ENCODE data around the gene PDCD2L. TPM values are rescaled to one million over a fixed set of nuclear protein-coding genes. Genes with fewer than 3 reads are reported as not detected.

The PDCD2L gene
- total and polyA plus RNA-seq, 2 of the 8 experiments (the other 6 are each of a cell fraction or from before 2014, with no cell fraction given) = 51.5 to 78.1 TPM

- TF ChIP-seq, protein P1, sequence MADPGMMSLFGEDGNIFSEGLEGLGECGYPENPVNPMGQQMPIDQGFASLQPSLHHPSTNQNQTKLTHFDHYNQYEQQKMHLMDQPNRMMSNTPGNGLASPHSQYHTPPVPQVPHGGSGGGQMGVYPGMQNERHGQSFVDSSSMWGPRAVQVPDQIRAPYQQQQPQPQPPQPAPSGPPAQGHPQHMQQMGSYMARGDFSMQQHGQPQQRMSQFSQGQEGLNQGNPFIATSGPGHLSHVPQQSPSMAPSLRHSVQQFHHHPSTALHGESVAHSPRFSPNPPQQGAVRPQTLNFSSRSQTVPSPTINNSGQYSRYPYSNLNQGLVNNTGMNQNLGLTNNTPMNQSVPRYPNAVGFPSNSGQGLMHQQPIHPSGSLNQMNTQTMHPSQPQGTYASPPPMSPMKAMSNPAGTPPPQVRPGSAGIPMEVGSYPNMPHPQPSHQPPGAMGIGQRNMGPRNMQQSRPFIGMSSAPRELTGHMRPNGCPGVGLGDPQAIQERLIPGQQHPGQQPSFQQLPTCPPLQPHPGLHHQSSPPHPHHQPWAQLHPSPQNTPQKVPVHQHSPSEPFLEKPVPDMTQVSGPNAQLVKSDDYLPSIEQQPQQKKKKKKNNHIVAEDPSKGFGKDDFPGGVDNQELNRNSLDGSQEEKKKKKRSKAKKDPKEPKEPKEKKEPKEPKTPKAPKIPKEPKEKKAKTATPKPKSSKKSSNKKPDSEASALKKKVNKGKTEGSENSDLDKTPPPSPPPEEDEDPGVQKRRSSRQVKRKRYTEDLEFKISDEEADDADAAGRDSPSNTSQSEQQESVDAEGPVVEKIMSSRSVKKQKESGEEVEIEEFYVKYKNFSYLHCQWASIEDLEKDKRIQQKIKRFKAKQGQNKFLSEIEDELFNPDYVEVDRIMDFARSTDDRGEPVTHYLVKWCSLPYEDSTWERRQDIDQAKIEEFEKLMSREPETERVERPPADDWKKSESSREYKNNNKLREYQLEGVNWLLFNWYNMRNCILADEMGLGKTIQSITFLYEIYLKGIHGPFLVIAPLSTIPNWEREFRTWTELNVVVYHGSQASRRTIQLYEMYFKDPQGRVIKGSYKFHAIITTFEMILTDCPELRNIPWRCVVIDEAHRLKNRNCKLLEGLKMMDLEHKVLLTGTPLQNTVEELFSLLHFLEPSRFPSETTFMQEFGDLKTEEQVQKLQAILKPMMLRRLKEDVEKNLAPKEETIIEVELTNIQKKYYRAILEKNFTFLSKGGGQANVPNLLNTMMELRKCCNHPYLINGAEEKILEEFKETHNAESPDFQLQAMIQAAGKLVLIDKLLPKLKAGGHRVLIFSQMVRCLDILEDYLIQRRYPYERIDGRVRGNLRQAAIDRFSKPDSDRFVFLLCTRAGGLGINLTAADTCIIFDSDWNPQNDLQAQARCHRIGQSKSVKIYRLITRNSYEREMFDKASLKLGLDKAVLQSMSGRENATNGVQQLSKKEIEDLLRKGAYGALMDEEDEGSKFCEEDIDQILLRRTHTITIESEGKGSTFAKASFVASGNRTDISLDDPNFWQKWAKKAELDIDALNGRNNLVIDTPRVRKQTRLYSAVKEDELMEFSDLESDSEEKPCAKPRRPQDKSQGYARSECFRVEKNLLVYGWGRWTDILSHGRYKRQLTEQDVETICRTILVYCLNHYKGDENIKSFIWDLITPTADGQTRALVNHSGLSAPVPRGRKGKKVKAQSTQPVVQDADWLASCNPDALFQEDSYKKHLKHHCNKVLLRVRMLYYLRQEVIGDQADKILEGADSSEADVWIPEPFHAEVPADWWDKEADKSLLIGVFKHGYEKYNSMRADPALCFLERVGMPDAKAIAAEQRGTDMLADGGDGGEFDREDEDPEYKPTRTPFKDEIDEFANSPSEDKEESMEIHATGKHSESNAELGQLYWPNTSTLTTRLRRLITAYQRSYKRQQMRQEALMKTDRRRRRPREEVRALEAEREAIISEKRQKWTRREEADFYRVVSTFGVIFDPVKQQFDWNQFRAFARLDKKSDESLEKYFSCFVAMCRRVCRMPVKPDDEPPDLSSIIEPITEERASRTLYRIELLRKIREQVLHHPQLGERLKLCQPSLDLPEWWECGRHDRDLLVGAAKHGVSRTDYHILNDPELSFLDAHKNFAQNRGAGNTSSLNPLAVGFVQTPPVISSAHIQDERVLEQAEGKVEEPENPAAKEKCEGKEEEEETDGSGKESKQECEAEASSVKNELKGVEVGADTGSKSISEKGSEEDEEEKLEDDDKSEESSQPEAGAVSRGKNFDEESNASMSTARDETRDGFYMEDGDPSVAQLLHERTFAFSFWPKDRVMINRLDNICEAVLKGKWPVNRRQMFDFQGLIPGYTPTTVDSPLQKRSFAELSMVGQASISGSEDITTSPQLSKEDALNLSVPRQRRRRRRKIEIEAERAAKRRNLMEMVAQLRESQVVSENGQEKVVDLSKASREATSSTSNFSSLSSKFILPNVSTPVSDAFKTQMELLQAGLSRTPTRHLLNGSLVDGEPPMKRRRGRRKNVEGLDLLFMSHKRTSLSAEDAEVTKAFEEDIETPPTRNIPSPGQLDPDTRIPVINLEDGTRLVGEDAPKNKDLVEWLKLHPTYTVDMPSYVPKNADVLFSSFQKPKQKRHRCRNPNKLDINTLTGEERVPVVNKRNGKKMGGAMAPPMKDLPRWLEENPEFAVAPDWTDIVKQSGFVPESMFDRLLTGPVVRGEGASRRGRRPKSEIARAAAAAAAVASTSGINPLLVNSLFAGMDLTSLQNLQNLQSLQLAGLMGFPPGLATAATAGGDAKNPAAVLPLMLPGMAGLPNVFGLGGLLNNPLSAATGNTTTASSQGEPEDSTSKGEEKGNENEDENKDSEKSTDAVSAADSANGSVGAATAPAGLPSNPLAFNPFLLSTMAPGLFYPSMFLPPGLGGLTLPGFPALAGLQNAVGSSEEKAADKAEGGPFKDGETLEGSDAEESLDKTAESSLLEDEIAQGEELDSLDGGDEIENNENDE (IDR thresholded peaks at IDR 0.05; ENCODE audit: insufficient replicate concordance, low read length) = no peak
Observed at GRCh38 chr19:34363094-34363493, 41.1 kb upstream of the PDCD2L start (continued).
